Keratinocyte (primary cell): ENCODE results near the gene PALMD.

Source experiments
- CTCF ChIP-seq, 3 experiments: IDR thresholded peaks in 1 of 3; conservative IDR thresholded peaks in 1 of 3; optimal IDR thresholded peaks in 1 of 3; 2 replicates in 2 of 3; 3 replicates in 1 of 3; pipeline versions ENCODE3 to v1.5.1; 2011; ENCODE audit warnings: low read length in 3 of 3, mild to moderate bottlenecking in 3 of 3, moderate library complexity in 2 of 3, control low read depth in 1 of 3, inconsistent platforms in 1 of 3; ENCODE audit not compliant: insufficient read depth in 2 of 3; ENCODE audit errors: extremely low read depth in 1 of 3
- EZH2 ChIP-seq: IDR thresholded peaks from one replicate; pipeline ENCODE4 v1.6.1; 2012; ENCODE audit warnings: inconsistent platforms, mild to moderate bottlenecking, low read length, moderate library complexity

GRCh38 chr1:99728494-99729235, 82.8 kb downstream of the PALMD start:
- TF ChIP-seq EZH2 (no peak), CTCF (optimal IDR thresholded peaks at IDR 0.05 in 1 of 3, IDR thresholded peaks at IDR 0.05 in 1 of 3, conservative IDR thresholded peaks at IDR 0.05 in 1 of 3; ENCODE audit: extremely low read depth in 1 of 3, insufficient read depth in 2 of 3, low read length in 3 of 3) (peak; percentile 39 to 71 (median 52))
